Bronchial epithelial cell (primary cell): ENCODE results near the gene CBFA2T3. TPM values are rescaled to one million over a fixed set of nuclear protein-coding genes. Genes with fewer than 3 reads are reported as not detected.

Experiments
- DNase-seq: peaks from one replicate; pipeline ENCODE4 v3.0.0-alpha.2; 2010; ENCODE audit warnings: low read depth
- FAIRE-seq: peaks from 2 replicates; lab custom pipeline; 2011; peaks lifted over from hg19 to GRCh38; lab: Jason Lieb, UNC
- H3K27me3 ChIP-seq: 2 replicates; pipeline ENCODE4 v1.5.1; 2011; ENCODE audit warnings: low read length; ENCODE audit not compliant: control insufficient read depth, insufficient read depth
- H3K36me3 ChIP-seq: 2 replicates; pipeline ENCODE4 v1.5.1; 2011; ENCODE audit warnings: low read length; ENCODE audit not compliant: control insufficient read depth, insufficient read depth
- H3K4me3 ChIP-seq: 2 replicates; pipeline ENCODE4 v1.5.1; 2011; ENCODE audit warnings: mild to moderate bottlenecking, low read depth, low read length, control low read depth
- total RNA-seq: library from RNA; depleted of rRNA; stranded (reverse); fragments of >200 nt; gene quantifications from 2 replicates; pipeline ENCODE4 v1.2.1, GENCODE V29; 2014
- TF ChIP-seq, protein P1 (sequence below): IDR thresholded peaks from 2 replicates; pipeline ENCODE4 v1.5.1; 2011; ENCODE audit warnings: mild to moderate bottlenecking, moderate library complexity, low read length, control low read depth, inconsistent platforms; ENCODE audit not compliant: insufficient read depth, severe bottlenecking

The CBFA2T3 gene
- total RNA-seq, 1 donor from 2014 or later, result 0.26 TPM

GRCh38 chr16:88853325-88853941 is 123.6 kb downstream of the CBFA2T3 start:
- H3K4me3 ChIP-seq, result no peak overlapping the region
- H3K27me3 ChIP-seq, result no peaks in the 10 kb centered on the region
- peaks cover 11% of the 10 kb centered on the region for H3K36me3 ChIP-seq
- TF ChIP-seq, protein P1, sequence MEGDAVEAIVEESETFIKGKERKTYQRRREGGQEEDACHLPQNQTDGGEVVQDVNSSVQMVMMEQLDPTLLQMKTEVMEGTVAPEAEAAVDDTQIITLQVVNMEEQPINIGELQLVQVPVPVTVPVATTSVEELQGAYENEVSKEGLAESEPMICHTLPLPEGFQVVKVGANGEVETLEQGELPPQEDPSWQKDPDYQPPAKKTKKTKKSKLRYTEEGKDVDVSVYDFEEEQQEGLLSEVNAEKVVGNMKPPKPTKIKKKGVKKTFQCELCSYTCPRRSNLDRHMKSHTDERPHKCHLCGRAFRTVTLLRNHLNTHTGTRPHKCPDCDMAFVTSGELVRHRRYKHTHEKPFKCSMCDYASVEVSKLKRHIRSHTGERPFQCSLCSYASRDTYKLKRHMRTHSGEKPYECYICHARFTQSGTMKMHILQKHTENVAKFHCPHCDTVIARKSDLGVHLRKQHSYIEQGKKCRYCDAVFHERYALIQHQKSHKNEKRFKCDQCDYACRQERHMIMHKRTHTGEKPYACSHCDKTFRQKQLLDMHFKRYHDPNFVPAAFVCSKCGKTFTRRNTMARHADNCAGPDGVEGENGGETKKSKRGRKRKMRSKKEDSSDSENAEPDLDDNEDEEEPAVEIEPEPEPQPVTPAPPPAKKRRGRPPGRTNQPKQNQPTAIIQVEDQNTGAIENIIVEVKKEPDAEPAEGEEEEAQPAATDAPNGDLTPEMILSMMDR, result no peak
- DNase-seq, result no peak
- no peak for FAIRE-seq

GRCh38 chr16:88851616-88852015 is 125.4 kb downstream of the CBFA2T3 start:
- FAIRE-seq, result no peak
- TF ChIP-seq, protein P1, result no peak
- no peak overlapping the region for H3K4me3 ChIP-seq
- H3K27me3 ChIP-seq, result no peaks in the 10 kb centered on the region
- H3K36me3 ChIP-seq, result peaks cover 12% of the 10 kb centered on the region
- no peak for DNase-seq

GRCh38 chr16:88850531-88851199 is 126.3 kb downstream of the CBFA2T3 start:
- TF ChIP-seq, protein P1, result no peak
- H3K4me3 ChIP-seq, result no peak overlapping the region
- H3K36me3 ChIP-seq, result peaks cover 12% of the 10 kb centered on the region
- no peaks in the 10 kb centered on the region for H3K27me3 ChIP-seq
- no peak for FAIRE-seq
- DNase-seq, result no peak

DNA sequence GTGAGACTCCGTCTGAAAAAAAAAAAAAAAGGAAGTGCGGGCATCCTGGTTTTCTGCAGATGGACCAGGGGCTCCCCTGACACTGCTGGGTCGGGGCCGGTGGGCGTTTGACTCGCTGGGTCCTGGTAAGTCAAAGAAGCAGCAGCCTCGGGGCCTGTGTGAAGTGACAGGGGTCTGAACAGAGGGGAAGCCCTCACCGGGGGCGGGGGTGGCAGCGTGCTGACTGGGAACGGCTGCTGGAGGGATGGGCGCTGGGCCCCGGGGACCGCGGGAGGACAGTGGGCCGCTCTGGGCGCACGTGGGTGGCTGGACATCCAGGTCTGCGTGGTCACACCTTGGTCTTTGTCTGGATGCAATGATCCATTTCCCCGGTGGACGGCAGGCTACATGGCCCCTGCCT is 128.4 kb downstream of the CBFA2T3 start:
- no peaks in the 10 kb centered on the region for H3K27me3 ChIP-seq
- DNase-seq (no peak), FAIRE-seq (no peak)
- H3K4me3 ChIP-seq, result no peak overlapping the region
- TF ChIP-seq, protein P1, result no peak
- H3K36me3 ChIP-seq, result peaks cover 8% of the 10 kb centered on the region

DNA sequence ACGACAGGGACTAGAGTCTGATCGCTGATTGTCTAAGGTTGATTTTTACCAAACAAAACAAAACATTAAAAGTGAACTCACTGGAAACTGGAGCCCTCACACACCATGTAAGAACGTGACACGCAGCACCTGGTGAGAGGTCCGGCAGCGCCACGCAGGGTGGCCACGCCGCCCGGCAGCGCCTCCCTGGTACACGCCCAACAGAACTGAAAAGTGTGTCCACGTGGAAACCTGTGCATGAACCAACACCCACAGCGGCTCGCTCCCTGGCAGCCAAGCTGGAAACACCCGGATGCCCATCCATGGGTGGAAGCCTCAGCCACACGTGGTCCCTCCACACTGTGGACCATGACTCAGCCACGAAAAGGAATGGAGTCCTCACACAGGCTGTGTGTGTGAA is 129.4 kb downstream of the CBFA2T3 start:
- TF ChIP-seq, protein P1, result no peak
- Histone ChIP-seq H3K36me3 (peaks cover 10% of the 10 kb centered on the region), H3K27me3 (no peaks in the 10 kb centered on the region), H3K4me3 (no peak overlapping the region)
- no peak for FAIRE-seq
- DNase-seq, result no peak
